Panc1 (cell line): ENCODE data around the gene GRIK3. TPM values are rescaled to one million over a fixed set of nuclear protein-coding genes. Genes with fewer than 3 reads are reported as not detected.

ENCODE experiments used
- ATAC-seq: fragments of 200-7000 bp; cut with Tn5 transposase; 2 replicates; pipeline ENCODE4 v1.9.1; 2020; ENCODE audit warnings: mild to moderate bottlenecking, moderate library complexity
- BruUV-seq: library from RNA; stranded (reverse); fragments of 400-500 nt; replicated peaks from 2 replicates; lab custom pipeline; 2021; lab: Mats Ljungman, UMichigan
- CTCF ChIA-PET: fragments of 300-600 bp; sonication (Branson Sonifier 250); formaldehyde crosslinking; loops from one replicate; lab custom pipeline; 2022; ENCODE audit warnings: antibody characterized with exemption; lab: Charles Lee
- POLR2A ChIA-PET: fragments of 300-600 bp; sonication (Branson Sonifier 250); formaldehyde crosslinking; loops from one replicate; lab custom pipeline; 2022; ENCODE audit warnings: antibody characterized with exemption; lab: Charles Lee
- DNase-seq: peaks from one replicate; pipeline ENCODE4 v3.0.0-alpha.2; 2010; ENCODE audit warnings: low read depth, low spot score
- H3K27ac ChIP-seq: 2 replicates; pipeline ENCODE4 v1.5.1; 2011; ENCODE audit warnings: mild to moderate bottlenecking, low read length, inconsistent platforms
- H3K27me3 ChIP-seq: fragments of 200-500 bp; sonication (Bioruptor generic); 2 replicates; pipeline ENCODE4 v1.6.0; 2014; ENCODE audit warnings: low read length, inconsistent platforms; ENCODE audit not compliant: control insufficient read depth, insufficient read depth
- H3K36me3 ChIP-seq: fragments of 200-500 bp; sonication (Bioruptor generic); 2 replicates; pipeline ENCODE4 v1.5.1; 2014; ENCODE audit warnings: inconsistent platforms, mild to moderate bottlenecking, low read length, moderate library complexity; ENCODE audit not compliant: control insufficient read depth, insufficient read depth
- H3K4me1 ChIP-seq: 2 replicates; pipeline ENCODE4 v1.5.1; 2011; ENCODE audit warnings: inconsistent platforms, mild to moderate bottlenecking, low read length, moderate library complexity; ENCODE audit not compliant: control insufficient read depth, insufficient read depth
- H3K4me3 ChIP-seq, 2 experiments: 2 replicates each; pipeline ENCODE4 v1.5.1; 2011 to 2012; ENCODE audit warnings: low read depth in 2 of 2, low read length in 2 of 2, mild to moderate bottlenecking in 2 of 2, inconsistent platforms in 1 of 2, moderate library complexity in 1 of 2
- H3K9me3 ChIP-seq: fragments of 200-500 bp; sonication (Bioruptor generic); 2 replicates; pipeline ENCODE4 v1.5.1; 2014; ENCODE audit warnings: low read depth, mild to moderate bottlenecking, inconsistent platforms, low read length, moderate library complexity; ENCODE audit not compliant: control insufficient read depth, insufficient read depth
- POLR2AphosphoS5 ChIP-seq: IDR thresholded peaks from 2 replicates; pipeline ENCODE4 v1.6.1; 2012; ENCODE audit warnings: mild to moderate bottlenecking, low read depth, low read length, moderate library complexity
- SIN3A ChIP-seq: IDR thresholded peaks from 2 replicates; pipeline ENCODE4 v1.6.1; 2012; ENCODE audit warnings: low read depth, mild to moderate bottlenecking, low read length, moderate library complexity, borderline replicate concordance; ENCODE audit not compliant: insufficient read depth
- TCF7L2 ChIP-seq: IDR thresholded peaks from 2 replicates; pipeline ENCODE4 v1.6.1; 2011; ENCODE audit warnings: mild to moderate bottlenecking, low read depth, low read length, inconsistent platforms
- in situ Hi-C: cut with HindIII; loops from 2 replicates; pipeline ENCODE4 v1.10.0; 2016; ENCODE audit warnings: low sequenced_read_pairs, low pct_unique_long_range_greater_than_20kb
- intact Hi-C: fragments of 100-400 bp; cut with micrococcal nuclease; formaldehyde crosslinking; loops from one replicate; pipeline ENCODE4 v1.10.0; 2022; ENCODE audit not compliant: unreplicated experiment
- total RNA-seq: library from RNA; stranded (reverse); gene quantifications from one replicate; pipeline ENCODE4 v1.2.1, GENCODE V29; 2021; ENCODE audit not compliant: unreplicated experiment
- TF ChIP-seq, protein P1 (sequence below): fragments of 450-650 bp; IDR thresholded peaks from 2 replicates; pipeline ENCODE4 v1.5.1; 2017; ENCODE audit warnings: mild to moderate bottlenecking
- TF ChIP-seq, protein P2 (sequence below), 2 experiments: IDR thresholded peaks; 2 replicates each; pipeline ENCODE4 v1.6.1; 2011 to 2012; ENCODE audit warnings: low read depth in 2 of 2, control low read depth in 1 of 2, low read length in 1 of 2, mild to moderate bottlenecking in 1 of 2, moderate library complexity in 1 of 2; ENCODE audit not compliant: insufficient read depth in 1 of 2

GRIK3 gene
- total RNA-seq, 1 experiment from 2014 or later, result not detected

DNA sequence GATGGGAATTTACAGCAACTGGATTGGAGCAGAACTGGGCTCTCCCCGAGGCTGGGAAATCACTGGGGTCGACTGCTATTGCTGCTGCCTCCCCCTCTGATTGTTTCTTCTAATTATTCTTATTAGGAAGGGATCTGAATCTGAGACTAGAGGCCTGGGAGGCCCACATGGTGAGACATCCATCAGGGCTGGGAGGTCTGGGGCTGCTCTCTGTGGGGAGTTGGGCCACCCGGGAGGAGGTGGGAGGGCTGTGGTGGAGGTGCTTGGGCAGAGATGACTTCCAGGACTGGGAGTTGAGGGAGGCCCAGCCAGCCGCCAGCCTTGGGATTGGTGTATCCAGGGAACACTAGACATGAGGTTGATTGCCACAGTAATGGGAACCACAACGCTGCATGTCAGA is 247.9 kb downstream of the GRIK3 start:
- POLR2A ChIA-PET, result no interaction called here
- H3K27ac ChIP-seq, result no peak overlapping the region
- H3K9me3 ChIP-seq, result no peaks in the 10 kb centered on the region
- H3K27me3 ChIP-seq, result peaks cover 4% of the 10 kb centered on the region; the same call in 1 of the 2 replicates
- BruUV-seq, result no TSS peak
- no peaks in the 10 kb centered on the region for H3K4me1 ChIP-seq
- TF ChIP-seq POLR2AphosphoS5 (no peak), TCF7L2 (no peak), SIN3A (no peak)
- TF ChIP-seq, protein P1, sequence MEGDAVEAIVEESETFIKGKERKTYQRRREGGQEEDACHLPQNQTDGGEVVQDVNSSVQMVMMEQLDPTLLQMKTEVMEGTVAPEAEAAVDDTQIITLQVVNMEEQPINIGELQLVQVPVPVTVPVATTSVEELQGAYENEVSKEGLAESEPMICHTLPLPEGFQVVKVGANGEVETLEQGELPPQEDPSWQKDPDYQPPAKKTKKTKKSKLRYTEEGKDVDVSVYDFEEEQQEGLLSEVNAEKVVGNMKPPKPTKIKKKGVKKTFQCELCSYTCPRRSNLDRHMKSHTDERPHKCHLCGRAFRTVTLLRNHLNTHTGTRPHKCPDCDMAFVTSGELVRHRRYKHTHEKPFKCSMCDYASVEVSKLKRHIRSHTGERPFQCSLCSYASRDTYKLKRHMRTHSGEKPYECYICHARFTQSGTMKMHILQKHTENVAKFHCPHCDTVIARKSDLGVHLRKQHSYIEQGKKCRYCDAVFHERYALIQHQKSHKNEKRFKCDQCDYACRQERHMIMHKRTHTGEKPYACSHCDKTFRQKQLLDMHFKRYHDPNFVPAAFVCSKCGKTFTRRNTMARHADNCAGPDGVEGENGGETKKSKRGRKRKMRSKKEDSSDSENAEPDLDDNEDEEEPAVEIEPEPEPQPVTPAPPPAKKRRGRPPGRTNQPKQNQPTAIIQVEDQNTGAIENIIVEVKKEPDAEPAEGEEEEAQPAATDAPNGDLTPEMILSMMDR, result no peak
- TF ChIP-seq, protein P2, sequence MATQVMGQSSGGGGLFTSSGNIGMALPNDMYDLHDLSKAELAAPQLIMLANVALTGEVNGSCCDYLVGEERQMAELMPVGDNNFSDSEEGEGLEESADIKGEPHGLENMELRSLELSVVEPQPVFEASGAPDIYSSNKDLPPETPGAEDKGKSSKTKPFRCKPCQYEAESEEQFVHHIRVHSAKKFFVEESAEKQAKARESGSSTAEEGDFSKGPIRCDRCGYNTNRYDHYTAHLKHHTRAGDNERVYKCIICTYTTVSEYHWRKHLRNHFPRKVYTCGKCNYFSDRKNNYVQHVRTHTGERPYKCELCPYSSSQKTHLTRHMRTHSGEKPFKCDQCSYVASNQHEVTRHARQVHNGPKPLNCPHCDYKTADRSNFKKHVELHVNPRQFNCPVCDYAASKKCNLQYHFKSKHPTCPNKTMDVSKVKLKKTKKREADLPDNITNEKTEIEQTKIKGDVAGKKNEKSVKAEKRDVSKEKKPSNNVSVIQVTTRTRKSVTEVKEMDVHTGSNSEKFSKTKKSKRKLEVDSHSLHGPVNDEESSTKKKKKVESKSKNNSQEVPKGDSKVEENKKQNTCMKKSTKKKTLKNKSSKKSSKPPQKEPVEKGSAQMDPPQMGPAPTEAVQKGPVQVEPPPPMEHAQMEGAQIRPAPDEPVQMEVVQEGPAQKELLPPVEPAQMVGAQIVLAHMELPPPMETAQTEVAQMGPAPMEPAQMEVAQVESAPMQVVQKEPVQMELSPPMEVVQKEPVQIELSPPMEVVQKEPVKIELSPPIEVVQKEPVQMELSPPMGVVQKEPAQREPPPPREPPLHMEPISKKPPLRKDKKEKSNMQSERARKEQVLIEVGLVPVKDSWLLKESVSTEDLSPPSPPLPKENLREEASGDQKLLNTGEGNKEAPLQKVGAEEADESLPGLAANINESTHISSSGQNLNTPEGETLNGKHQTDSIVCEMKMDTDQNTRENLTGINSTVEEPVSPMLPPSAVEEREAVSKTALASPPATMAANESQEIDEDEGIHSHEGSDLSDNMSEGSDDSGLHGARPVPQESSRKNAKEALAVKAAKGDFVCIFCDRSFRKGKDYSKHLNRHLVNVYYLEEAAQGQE (IDR thresholded peaks at IDR 0.05; ENCODE audit: insufficient read depth in 1 of 2, low read depth in 2 of 2, low read length in 1 of 2), result no peak
- DNase-seq (no peak), ATAC-seq (no peak)
- intact Hi-C loops (no loop called here), in situ Hi-C loops (no loop called here)
- no peaks in the 10 kb centered on the region for H3K36me3 ChIP-seq
- CTCF ChIA-PET, result no interaction called here
- H3K4me3 ChIP-seq, result no peak overlapping the region

DNA sequence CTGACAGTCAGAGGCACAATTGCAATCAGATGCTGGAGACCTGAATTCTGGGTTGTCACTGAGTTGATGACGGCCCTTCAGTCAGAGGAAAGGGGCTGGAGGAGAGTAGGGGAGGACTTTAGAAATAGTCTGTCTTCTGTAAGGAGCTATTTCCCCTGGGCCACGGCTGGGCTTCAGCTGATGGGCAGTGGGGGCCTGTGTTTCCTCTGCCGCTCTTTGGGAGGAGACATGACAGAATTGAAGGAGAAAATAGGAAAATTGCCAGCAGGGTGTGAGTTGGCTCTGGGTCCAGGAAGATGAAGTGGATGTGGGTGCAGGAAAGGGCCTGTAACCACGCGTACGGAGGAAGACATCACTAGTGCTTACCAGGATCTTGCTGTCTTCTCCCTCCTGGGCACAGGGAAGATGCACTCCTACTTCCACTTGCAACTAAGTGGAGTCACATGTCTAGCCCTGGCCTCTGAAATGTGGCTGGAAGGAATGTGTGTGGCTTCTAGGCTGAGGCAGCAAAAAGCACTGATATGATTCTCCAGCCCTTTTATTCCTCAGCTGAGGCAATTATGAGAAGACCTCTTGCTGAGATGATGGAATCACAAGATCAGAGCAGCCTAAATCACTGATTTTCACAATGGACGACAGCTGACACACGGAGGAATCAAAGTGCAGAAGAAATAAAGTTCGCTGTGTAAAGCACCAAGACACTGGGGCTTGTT is 250.0 kb downstream of the GRIK3 start:
- no TSS peak for BruUV-seq

More for the DNA sequence above, 250.0 kb downstream of the GRIK3 start:
- no peak for DNase-seq
- Histone ChIP-seq H3K27ac (no peak overlapping the region), H3K4me1 (no peaks in the 10 kb centered on the region), H3K27me3 (peaks cover 3% of the 10 kb centered on the region; the same call in 1 of the 2 replicates), H3K9me3 (no peaks in the 10 kb centered on the region), H3K36me3 (no peaks in the 10 kb centered on the region), H3K4me3 (no peak overlapping the region)
- ChIA-PET CTCF (no interaction called here), POLR2A (no interaction called here)
- no peak for ATAC-seq
- intact Hi-C loops, result no loop called here
- in situ Hi-C loops, result no loop called here
- TF ChIP-seq POLR2AphosphoS5, result no peak
- TF ChIP-seq, protein P1, result no peak
- no peak for TF ChIP-seq SIN3A
- TF ChIP-seq, protein P2 (IDR thresholded peaks at IDR 0.05; ENCODE audit: insufficient read depth in 1 of 2, low read depth in 2 of 2, low read length in 1 of 2), result no peak
- no peak for TF ChIP-seq TCF7L2
